ENCODE measurements around the gene HIGD2A.
A peak's percentile ranks its signal among the peaks of the same experiment; 100 is the strongest.

HIGD2A gene

DNA sequence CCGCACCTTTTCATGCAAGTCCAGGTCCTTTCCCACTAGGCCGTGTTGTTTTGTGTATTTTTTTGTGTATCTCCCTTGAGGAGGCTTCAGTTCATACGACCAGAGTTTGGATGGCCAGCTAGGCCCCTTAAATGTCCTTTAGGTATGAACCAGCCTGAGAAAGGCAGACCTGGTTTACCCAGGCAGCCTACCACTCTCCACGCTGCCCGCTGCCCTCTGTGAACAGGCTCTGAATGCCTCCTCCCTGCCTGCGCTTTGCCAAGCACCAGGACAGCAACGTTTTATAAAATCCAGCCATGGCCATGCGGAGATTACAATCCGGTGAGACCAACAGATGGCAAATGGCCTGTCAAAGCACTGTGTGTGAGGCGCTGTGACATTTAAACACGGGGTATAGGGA lies 28.4 kb downstream of the HIGD2A start:
- no peaks in the 10 kb centered on the region for H3K36me3 ChIP-seq
- 0 out of 2 replicates have a peak overlapping the region, but pooled peaks have one; percentile 0 for H3K27ac ChIP-seq
- TF ChIP-seq, protein P1, sequence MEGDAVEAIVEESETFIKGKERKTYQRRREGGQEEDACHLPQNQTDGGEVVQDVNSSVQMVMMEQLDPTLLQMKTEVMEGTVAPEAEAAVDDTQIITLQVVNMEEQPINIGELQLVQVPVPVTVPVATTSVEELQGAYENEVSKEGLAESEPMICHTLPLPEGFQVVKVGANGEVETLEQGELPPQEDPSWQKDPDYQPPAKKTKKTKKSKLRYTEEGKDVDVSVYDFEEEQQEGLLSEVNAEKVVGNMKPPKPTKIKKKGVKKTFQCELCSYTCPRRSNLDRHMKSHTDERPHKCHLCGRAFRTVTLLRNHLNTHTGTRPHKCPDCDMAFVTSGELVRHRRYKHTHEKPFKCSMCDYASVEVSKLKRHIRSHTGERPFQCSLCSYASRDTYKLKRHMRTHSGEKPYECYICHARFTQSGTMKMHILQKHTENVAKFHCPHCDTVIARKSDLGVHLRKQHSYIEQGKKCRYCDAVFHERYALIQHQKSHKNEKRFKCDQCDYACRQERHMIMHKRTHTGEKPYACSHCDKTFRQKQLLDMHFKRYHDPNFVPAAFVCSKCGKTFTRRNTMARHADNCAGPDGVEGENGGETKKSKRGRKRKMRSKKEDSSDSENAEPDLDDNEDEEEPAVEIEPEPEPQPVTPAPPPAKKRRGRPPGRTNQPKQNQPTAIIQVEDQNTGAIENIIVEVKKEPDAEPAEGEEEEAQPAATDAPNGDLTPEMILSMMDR (IDR thresholded peaks at IDR 0.05; ENCODE audit: low read depth, low read length), result no peak
- H3K9me3 ChIP-seq (ENCODE audit: severe bottlenecking), result peaks cover 3% of the 10 kb centered on the region
- H3K27me3 ChIP-seq (ENCODE audit: insufficient read depth, low read depth, severe bottlenecking), result no peaks in the 10 kb centered on the region
- peak; percentile 58 for DNase-seq
- H3K4me3 ChIP-seq (ENCODE audit: low read depth, low read length), result peak overlapping the region; percentile 43

DNA sequence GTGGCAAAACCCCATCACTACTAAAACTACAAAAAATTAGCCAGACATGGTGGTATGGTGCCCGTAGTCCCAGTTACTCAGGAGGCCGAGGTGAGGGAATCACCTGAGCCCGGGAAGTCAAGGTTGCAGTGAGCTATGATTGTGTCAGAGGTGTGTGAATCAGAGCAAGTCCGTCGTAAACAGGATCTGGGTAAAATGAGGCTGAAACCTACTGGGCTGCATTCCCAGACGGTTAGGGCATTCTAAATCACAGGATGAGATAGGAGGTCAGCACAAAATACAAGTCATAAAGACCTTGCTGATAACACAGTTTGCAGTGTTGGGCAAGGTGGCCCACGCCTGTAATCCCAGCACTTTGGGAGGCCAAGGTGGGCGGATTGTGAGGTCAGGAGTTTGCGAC lies 29.7 kb downstream of the HIGD2A start:
- DNase-seq, result no peak
- H3K27ac ChIP-seq, result no peak overlapping the region
- peaks cover 3% of the 10 kb centered on the region for H3K9me3 ChIP-seq (ENCODE audit: severe bottlenecking)
- H3K27me3 ChIP-seq (ENCODE audit: insufficient read depth, low read depth, severe bottlenecking), result no peaks in the 10 kb centered on the region
- no peaks in the 10 kb centered on the region for H3K36me3 ChIP-seq
- no peak overlapping the region for H3K4me3 ChIP-seq (ENCODE audit: low read depth, low read length)
- TF ChIP-seq, protein P1 (IDR thresholded peaks at IDR 0.05; ENCODE audit: low read depth, low read length), result no peak

DNA sequence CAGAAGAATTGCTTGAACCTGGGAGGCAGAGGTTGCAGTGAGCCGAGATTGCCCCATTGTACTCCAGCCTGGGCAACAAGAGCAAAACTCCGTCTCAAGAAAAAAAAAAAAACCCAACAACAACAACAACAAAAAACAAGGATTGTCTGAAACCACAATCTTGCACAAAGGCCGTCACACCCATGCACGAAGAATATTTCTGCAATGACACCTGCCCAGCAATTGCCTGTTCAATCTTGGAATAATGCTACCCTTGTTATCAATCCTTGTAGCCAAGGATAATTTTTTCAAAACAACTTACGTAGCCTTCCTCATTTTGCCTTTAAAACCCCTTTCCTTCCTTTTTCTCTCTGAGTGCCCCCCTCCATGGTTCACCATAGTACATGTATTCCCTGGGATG lies 31.5 kb downstream of the HIGD2A start:
- TF ChIP-seq, protein P1 (IDR thresholded peaks at IDR 0.05; ENCODE audit: low read depth, low read length), result no peak
- Histone ChIP-seq H3K27ac (no peak overlapping the region), H3K9me3 (ENCODE audit: severe bottlenecking) (peaks cover 3% of the 10 kb centered on the region), H3K27me3 (ENCODE audit: insufficient read depth, low read depth, severe bottlenecking) (no peaks in the 10 kb centered on the region), H3K36me3 (no peaks in the 10 kb centered on the region), H3K4me3 (ENCODE audit: low read depth, low read length) (no peak overlapping the region)
- no peak for DNase-seq

DNA sequence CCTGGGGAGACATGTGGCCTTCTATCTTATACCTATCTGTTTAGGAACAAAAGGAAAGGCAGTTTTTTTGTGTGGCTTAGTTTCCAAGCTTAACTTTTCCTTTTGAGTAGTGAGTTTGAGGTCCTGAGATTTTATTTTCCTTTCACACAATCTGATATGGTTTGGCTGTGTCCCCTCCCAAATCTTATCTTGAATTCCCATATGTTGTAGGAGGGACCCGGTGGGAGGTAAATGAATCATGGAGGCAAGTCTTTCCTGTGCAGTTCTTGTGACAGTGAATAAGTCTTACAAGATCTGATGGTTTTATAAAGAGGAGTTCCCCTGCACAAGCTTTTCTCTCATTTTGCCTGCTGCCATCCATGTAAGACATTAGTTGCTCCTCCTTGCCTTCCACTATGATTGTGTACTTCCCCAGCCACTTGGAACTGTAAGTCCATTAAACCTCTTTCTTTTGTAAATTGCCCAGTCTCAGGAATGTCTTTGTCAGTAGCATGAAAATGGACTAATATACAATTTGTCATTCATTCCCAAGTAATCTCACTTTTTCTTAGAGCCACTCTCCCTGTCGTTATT lies 32.5 kb downstream of the HIGD2A start:
- Histone ChIP-seq H3K27me3 (ENCODE audit: insufficient read depth, low read depth, severe bottlenecking) (no peaks in the 10 kb centered on the region), H3K9me3 (ENCODE audit: severe bottlenecking) (peaks cover 3% of the 10 kb centered on the region), H3K27ac (no peak overlapping the region), H3K36me3 (no peaks in the 10 kb centered on the region), H3K4me3 (ENCODE audit: low read depth, low read length) (no peak overlapping the region)
- DNase-seq, result no peak
- TF ChIP-seq, protein P1 (IDR thresholded peaks at IDR 0.05; ENCODE audit: low read depth, low read length), result no peak

DNA sequence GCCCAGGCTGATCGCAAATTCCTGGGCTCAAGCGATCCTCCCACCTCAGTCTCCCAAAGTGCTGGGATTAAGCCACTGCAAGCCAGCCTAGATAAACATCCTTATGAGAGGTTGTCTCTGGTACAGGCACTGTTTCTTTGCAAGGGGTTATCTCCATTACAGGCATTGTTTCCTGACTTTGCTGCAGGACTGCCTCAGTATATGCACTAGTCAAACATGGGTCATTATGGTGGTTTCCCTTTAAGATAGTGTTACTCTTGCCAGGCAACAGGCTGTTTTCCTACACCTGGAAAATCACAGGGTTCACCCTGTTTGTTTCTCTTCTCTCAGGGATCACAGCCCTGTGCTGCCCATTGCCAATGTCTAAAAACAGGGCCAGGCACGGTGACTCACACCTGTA lies 35.6 kb downstream of the HIGD2A start:
- Histone ChIP-seq H3K4me3 (ENCODE audit: low read depth, low read length) (no peak overlapping the region), H3K27me3 (ENCODE audit: insufficient read depth, low read depth, severe bottlenecking) (no peaks in the 10 kb centered on the region), H3K27ac (no peak overlapping the region), H3K9me3 (ENCODE audit: severe bottlenecking) (peaks cover 3% of the 10 kb centered on the region), H3K36me3 (no peaks in the 10 kb centered on the region)
- TF ChIP-seq, protein P1 (IDR thresholded peaks at IDR 0.05; ENCODE audit: low read depth, low read length), result no peak
- no peak for DNase-seq

DNA sequence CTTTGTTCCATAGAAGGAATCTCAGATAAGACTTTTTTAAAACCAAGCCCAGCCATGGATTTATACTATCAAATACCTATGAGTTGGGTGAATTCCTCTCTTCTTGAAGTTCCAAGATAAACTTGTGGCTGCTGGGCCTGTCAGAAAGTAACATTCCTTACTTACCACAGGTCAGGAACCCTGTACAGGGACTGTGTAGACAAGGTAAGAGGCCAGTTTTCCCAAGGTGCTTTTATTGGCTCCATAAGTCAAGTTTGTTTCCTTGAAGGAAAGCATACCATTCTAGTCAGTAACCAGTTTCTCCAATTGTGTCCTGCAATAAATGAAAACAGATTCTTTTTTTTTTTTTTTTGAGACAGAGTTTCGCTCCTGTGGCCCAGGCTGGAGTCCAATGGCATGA lies 36.6 kb downstream of the HIGD2A start:
- Histone ChIP-seq H3K27me3 (ENCODE audit: insufficient read depth, low read depth, severe bottlenecking) (no peaks in the 10 kb centered on the region), H3K36me3 (no peaks in the 10 kb centered on the region), H3K4me3 (ENCODE audit: low read depth, low read length) (no peak overlapping the region), H3K27ac (no peak overlapping the region), H3K9me3 (ENCODE audit: severe bottlenecking) (peaks cover 3% of the 10 kb centered on the region)
- TF ChIP-seq, protein P1 (IDR thresholded peaks at IDR 0.05; ENCODE audit: low read depth, low read length), result no peak
- no peak for DNase-seq

Data from WERI-Rb-1 (cell line).